Peyer's patch (tissue), 4 donors: ENCODE data around the gene TCEA2. TPM values are rescaled to one million over a fixed set of nuclear protein-coding genes. Genes with fewer than 3 reads are reported as not detected.
"Not testable (repeated sequence)": the region's sequence is repeated elsewhere in the genome, so short reads cannot be mapped to it uniquely, and the experiment has no call there.

Experiments used
- DNase-seq, 3 donors: peaks; one replicate each; pipeline ENCODE4 v3.0.0-alpha.2; 2017 to 2019
- H3K27ac ChIP-seq, 4 donors: fragments of 200-600 bp; sonication (generic); one replicate each; pipeline ENCODE4 v1.5.1; 2016 to 2019
- H3K27me3 ChIP-seq, 2 donors: fragments of 200-600 bp; sonication (generic); one replicate each; pipeline ENCODE4 v1.5.1; 2019
- H3K36me3 ChIP-seq, 3 donors: fragments of 200-600 bp; sonication (generic); one replicate each; pipeline ENCODE4 v1.5.1; 2016 to 2019
- H3K4me1 ChIP-seq, 4 donors: fragments of 200-600 bp; sonication (generic); one replicate each; pipeline ENCODE4 v1.5.1; 2016 to 2019
- H3K4me3 ChIP-seq, 4 donors: fragments of 200-600 bp; sonication (generic); 1 replicate in 3 of 4; 2 replicates in 1 of 4; pipeline ENCODE4 v1.5.1; 2016 to 2019; ENCODE audit warnings: mild to moderate bottlenecking in 1 of 4
- H3K9me3 ChIP-seq, 4 donors: fragments of 200-600 bp; sonication (generic); one replicate each; pipeline ENCODE4 v1.5.1; 2016 to 2019; ENCODE audit warnings: mild to moderate bottlenecking in 1 of 4
- POLR2A ChIP-seq, 2 donors: fragments of 450-650 bp; IDR thresholded peaks; one replicate each; pipeline ENCODE4 v1.5.1; 2017; ENCODE audit warnings: antibody characterized with exemption in 2 of 2, mild to moderate bottlenecking in 2 of 2, moderate library complexity in 2 of 2
- total RNA-seq, 4 donors: library from RNA; depleted of rRNA; stranded (reverse); fragments of >200 nt; gene quantifications; one replicate each; pipeline ENCODE4 v1.1.0, GENCODE V29; 2016
- TF ChIP-seq, protein P1 (sequence below), 6 experiments: fragments of 450-650 bp in 4 of 6; fragments of 200-600 bp in 2 of 6; sonication (generic) in 1 of 6; IDR thresholded peaks; one replicate each; pipeline ENCODE4 v1.5.1; 2017 to 2019; ENCODE audit warnings: antibody characterized with exemption in 6 of 6, mild to moderate bottlenecking in 3 of 6, moderate library complexity in 1 of 6

Gene TCEA2
- total RNA-seq, 4 donors from 2014 or later: 4.7 to 19.8 (median 8.3) TPM

DNA sequence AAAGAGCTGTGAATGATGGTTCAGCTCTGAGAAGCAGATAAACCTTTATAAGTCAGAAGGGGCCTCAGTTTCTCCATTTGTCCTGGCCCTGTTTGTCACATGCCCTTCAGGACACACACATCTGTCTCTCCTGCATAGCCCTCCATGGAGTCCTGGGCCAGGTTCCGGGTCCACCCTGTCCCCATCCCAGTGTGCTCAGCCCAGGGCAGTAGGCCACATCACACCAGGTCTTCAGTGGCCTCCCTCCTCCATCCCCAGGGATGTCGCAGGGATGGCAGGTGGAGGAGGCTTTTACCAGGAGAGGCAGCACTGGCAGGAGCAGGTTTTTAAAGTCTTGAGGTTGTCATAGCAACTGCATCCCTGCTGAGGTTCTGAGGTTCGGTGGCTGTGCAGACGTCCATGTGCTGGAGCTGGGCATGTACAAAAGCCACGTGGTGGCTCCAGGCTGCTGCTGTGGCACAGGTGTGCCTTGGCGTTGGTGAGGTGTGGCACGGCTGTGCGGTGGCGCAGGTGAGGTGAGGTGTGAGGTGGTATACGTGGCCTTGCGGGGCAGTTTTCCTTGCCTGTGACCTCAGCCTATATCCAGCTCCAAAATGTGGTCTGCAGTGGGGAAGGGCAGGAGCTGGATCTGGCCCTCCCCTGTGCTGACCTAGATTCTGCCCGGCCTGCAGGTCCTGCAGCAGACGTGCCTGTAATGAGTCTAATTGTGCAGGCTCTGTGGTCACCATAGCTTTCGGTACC, 52.3 kb downstream of the TCEA2 start:
- H3K9me3 ChIP-seq: no peaks in the 10 kb centered on the region
- TF ChIP-seq, protein P1, sequence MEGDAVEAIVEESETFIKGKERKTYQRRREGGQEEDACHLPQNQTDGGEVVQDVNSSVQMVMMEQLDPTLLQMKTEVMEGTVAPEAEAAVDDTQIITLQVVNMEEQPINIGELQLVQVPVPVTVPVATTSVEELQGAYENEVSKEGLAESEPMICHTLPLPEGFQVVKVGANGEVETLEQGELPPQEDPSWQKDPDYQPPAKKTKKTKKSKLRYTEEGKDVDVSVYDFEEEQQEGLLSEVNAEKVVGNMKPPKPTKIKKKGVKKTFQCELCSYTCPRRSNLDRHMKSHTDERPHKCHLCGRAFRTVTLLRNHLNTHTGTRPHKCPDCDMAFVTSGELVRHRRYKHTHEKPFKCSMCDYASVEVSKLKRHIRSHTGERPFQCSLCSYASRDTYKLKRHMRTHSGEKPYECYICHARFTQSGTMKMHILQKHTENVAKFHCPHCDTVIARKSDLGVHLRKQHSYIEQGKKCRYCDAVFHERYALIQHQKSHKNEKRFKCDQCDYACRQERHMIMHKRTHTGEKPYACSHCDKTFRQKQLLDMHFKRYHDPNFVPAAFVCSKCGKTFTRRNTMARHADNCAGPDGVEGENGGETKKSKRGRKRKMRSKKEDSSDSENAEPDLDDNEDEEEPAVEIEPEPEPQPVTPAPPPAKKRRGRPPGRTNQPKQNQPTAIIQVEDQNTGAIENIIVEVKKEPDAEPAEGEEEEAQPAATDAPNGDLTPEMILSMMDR (IDR thresholded peaks at IDR 0.05): no peak
- TF ChIP-seq POLR2A (IDR thresholded peaks at IDR 0.05): no peak
- no peak overlapping the region for H3K27ac ChIP-seq
- DNase-seq: peak; percentile 14 to 41 (median 28)
- peaks cover 0 to 4% (median 0%) of the 10 kb centered on the region in 4 donors for H3K4me1 ChIP-seq
- no peak overlapping the region for H3K4me3 ChIP-seq
- no peaks in the 10 kb centered on the region for H3K36me3 ChIP-seq
- H3K27me3 ChIP-seq: no peaks in the 10 kb centered on the region

DNA sequence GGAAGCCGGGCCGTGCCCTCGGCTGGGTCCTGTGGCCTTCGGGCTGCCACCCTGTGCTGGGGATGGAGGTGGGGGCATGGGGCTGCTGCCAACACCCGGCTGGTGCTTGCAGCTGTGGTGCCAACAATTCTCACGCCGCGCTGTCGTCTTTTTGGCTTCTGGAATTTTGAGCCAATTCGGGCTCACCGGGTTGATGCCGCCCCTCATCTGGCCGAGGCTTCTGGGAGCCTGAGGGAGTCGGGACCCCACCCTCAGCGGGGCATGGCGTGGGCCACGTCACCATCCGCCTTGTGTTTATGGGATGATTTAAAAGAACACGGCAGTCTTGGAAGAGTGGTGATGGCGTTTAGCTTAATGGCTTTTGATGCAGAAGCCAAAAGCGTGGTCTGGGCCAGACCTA, 53.0 kb downstream of the TCEA2 start:
- no peaks in the 10 kb centered on the region for H3K36me3 ChIP-seq
- TF ChIP-seq, protein P1 (IDR thresholded peaks at IDR 0.05): no peak
- no peak for TF ChIP-seq POLR2A (IDR thresholded peaks at IDR 0.05)
- peaks cover 0 to 5% (median 0%) of the 10 kb centered on the region in 4 donors for H3K4me1 ChIP-seq
- H3K27ac ChIP-seq: no peak overlapping the region
- H3K9me3 ChIP-seq: no peaks in the 10 kb centered on the region
- no peaks in the 10 kb centered on the region for H3K27me3 ChIP-seq
- no peak overlapping the region for H3K4me3 ChIP-seq
- DNase-seq: peak; percentile 13 to 37 (median 35)

DNA sequence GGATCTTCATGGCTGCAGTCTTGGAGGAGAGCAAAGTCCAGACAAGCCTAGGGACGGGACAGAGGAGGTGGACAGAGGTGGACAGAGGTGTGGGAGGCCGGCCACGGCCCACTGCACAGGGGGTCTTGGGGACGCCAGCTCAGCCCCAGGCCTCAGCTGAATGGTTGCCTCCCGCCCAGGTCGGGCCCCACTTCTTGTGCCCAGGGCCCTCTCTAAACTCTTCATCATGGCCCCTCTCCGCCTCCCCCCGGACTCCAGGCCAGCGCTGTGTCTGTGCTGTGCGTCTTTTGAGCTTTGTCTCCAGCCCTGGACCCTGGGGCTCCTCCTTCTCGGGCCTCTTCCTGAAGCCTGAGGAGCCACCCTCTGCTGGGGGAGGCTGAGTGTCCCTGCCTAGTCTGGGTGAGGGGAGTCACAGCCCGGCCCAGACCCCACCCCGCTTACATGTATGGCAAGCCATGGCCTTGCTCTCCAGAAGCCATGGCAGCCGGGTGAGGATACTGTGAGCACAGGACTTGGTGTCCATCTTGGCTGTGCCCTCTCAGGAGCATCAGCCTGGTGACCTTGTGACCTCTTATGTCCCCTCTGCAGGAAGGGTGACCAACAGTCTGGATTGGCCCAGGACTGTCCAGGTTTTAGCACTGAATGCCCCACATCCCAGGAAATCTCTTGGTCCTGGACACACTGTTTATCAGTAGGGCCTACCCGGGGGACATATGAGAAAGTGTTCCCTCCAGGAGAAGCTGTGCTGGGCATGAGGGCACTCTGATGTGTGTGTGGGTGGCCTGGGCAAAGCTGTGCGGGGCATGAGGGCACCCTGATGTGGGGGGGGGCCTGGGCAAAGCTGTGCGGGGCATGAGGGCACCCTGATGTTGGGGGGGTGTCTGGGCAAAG, 53.8 kb downstream of the TCEA2 start:
- TF ChIP-seq POLR2A (IDR thresholded peaks at IDR 0.05): no peak
- TF ChIP-seq, protein P1 (IDR thresholded peaks at IDR 0.05): no peak
- Histone ChIP-seq H3K27ac (no peak overlapping the region), H3K4me1 (peaks cover 0 to 5% (median 0%) of the 10 kb centered on the region in 4 donors), H3K36me3 (no peaks in the 10 kb centered on the region), H3K27me3 (no peaks in the 10 kb centered on the region), H3K9me3 (no peaks in the 10 kb centered on the region), H3K4me3 (no peak overlapping the region)
- DNase-seq: peak; percentile 12 to 38 (median 31)

GRCh38 chr20:64117432-64117777, 54.4 kb downstream of the TCEA2 start:
- DNase-seq: peak in 1 of 3 donors; percentile 29
- H3K27ac ChIP-seq, H3K4me3 ChIP-seq, H3K9me3 ChIP-seq, H3K4me1 ChIP-seq, H3K27me3 ChIP-seq, H3K36me3 ChIP-seq: not testable (repeated sequence)

DNA sequence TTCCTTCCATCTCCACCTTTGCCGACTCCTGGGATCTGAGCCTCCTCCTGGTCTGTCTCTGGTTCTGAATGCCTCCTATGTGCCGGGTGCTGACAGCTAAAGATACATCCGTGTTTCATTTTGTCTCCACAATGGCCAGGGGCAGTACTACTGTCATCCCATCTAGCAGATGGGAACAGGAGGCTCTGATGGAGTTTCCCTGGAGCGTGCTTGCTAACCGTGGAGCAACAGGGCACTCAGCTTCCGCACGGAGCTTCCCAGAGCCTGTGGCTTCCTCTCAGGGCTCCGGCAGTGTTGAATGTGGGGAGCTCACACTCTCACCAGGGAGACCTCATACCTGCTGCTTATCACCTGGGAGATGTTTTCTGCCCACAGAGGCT, 56.3 kb downstream of the TCEA2 start:
- no peaks in the 10 kb centered on the region for H3K36me3 ChIP-seq
- H3K27me3 ChIP-seq: no peaks in the 10 kb centered on the region
- TF ChIP-seq POLR2A (IDR thresholded peaks at IDR 0.05): no peak
- TF ChIP-seq, protein P1 (IDR thresholded peaks at IDR 0.05): no peak
- H3K4me1 ChIP-seq: peaks cover 0 to 5% (median 0%) of the 10 kb centered on the region in 4 donors
- H3K27ac ChIP-seq: no peak overlapping the region
- no peaks in the 10 kb centered on the region for H3K9me3 ChIP-seq
- DNase-seq: peak in 1 of 3 donors; percentile 25
- H3K4me3 ChIP-seq: no peak overlapping the region
